NCI-H2171 (cell line): ENCODE data around the gene MIOS.

ENCODE experiments used
- DNase-seq: peaks from one replicate; lab custom pipeline; 2025; lab: John Stamatoyannopoulos, UW

MIOS gene

DNA sequence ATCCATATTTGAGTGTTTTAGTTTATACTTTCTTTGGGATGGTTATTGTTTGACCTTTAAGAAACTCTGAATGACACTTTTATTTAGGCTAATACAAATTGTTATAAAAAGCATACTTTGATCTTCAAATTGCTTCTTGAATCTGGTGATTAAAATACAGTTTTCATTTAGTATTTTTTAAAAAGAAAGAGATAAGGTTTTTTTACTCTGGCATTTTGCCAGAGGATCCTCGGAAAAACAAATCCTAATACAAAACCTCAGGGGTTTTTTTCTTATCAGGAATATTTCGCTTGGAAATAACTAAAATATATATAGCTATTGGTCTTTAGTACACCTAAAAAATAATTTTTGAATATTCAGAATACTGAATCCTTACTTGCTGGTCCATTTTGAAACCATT, 17.0 kb downstream of the MIOS start:
- DNase-seq: no peak

GRCh38 chr7:7584653-7585052, 18.0 kb downstream of the MIOS start:
- DNase-seq: no peak

GRCh38 chr7:7585241-7585928, 18.7 kb downstream of the MIOS start:
- DNase-seq: no peak

- DNase-seq: peak; percentile 7
Measured at GRCh38 chr7:7595451-7595850, 28.8 kb downstream of the MIOS start.

- no peak for DNase-seq
Measured at GRCh38 chr7:7596176-7596575, 29.5 kb downstream of the MIOS start.

DNA sequence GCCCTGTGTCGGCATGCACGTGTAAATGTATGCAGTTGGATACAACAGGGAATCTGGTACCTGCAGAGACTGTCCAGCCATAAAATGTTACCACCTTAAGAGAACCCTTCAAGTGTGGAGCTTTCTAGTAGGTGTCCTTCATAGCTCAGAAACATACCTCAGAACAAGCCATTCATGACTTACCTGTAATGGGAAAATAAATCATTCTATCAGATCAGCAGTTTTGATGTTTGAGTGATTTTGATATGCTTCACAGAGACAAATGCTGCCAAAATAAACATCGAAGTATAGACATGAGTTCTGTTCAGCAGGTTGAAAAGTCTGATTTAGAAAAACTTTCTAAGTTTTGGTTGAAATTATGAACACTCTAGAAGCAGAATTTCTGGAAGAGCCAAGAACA, 40.3 kb downstream of the MIOS start:
- no peak for DNase-seq

- DNase-seq: no peak
Measured at GRCh38 chr7:7609330-7609729, 42.6 kb downstream of the MIOS start.

DNA sequence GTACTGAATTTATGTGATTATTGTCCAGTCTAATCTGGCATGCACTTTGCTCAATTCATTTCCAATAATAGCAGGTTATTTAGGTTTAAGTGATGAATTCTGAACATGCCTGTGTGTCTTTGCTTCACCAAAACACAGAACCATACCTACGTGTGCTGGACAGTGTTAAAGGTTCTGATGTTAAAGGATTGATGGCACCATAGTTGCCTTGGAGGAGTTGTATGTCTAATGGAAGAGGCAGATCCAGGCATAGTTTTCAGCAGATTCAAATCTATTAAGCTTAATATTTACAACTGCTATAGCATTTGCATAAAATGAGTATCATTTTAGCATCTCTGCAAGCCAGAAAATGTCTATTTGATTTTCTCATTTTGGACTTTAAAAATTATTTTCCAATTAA, 45.8 kb downstream of the MIOS start:
- DNase-seq: no peak

DNA sequence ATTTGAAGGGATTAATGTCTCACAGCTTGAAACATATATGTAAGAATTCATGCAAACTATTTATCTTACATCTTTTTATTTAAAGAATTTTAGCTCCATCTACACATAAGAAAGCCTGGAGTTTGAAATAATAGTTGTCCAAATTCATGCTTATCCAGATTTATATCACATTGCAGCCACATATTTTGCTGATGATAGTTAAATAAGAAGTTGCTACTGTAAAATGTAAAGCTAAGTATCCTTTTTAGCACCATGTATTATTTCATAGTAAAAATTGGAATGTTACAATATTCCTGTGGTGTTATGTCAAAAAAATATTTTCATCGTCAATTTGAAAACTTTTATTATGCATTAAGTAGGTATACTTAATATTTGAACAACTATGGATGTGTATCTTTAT, 46.5 kb downstream of the MIOS start:
- DNase-seq: no peak

GRCh38 chr7:7614018-7614741, 47.5 kb downstream of the MIOS start:
- DNase-seq: no peak

GRCh38 chr7:7617550-7617949, 50.9 kb downstream of the MIOS start:
- DNase-seq: no peak

GRCh38 chr7:7618410-7618809, 51.7 kb downstream of the MIOS start:
- no peak for DNase-seq

GRCh38 chr7:7620236-7620635, 53.6 kb downstream of the MIOS start:
- DNase-seq: no peak

GRCh38 chr7:7620644-7621210, 54.0 kb downstream of the MIOS start:
- DNase-seq: no peak

GRCh38 chr7:7628476-7628875, 61.8 kb downstream of the MIOS start:
- no peak for DNase-seq

- no peak for DNase-seq
Measured at GRCh38 chr7:7630626-7631329, 64.1 kb downstream of the MIOS start.

- DNase-seq: no peak
Measured at GRCh38 chr7:7639421-7639820, 72.7 kb downstream of the MIOS start.

DNA sequence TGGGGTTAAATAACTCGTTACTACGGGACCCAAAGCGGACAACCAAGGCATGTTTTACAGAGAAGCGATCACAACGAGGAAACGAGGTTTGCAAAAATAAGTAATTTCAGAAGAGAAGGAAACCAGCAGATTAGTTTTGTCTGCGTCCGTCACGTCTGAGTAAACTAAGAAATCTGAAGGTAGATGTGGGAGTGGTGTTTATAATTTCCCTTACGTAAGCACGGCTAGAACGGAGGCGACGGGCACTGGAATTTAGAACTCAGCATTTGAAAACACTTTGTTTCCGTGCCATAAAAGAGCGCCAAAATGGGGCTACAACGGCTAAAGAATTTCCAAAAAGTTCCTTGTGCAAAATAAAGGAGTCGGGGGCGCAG, 73.2 kb downstream of the MIOS start:
- peak; percentile 41 for DNase-seq

DNA sequence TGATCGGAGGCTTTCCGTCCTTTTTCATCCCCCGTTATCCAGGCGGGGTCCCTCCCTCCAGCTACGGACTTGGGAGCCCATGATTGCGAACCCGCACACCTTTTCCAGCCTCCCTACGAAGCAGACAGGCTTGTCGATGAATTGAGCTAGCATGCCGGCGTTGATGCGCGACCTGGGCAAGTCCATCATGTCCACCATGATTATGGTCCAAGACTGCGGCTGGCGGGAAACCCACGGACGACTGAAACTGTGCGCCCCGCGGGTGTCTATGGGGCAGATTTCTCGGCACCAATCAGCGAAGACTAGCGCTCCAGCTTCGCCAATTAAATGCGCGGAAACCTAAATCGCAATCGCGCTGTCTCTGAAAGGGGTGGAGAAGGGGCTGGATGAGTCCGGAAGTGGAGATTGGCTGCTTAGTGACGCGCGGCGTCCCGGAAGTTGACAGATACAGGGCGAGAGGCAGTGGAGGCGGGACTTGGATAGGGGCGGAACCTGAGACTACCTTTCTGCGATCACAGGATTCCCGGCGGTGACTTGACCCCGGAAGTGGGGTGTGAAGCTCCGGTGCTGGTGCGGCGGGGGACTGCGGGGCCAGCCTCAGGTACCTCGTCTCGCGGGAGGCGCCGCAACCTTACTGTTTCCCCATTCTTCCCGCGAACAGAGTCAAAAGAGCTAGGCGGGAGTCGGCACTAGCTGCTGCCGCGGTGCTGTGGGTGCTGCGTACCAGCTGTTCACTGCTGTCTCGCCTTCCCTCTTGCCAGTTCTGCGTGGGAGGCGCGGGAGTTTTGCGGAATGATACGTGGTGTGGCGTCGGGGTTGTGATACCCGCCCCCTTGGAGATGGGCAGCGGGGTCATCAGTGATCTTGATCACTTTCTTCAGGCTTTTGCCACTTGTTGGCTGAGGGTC, 73.8 kb downstream of the MIOS start, which contains the start of gene UMAD1:
TSS of gene UMAD1 (plus strand) at position 532 of the 908 bp plus-strand sequence. CDS start 32,620 bp downstream, outside the sequence.
- DNase-seq: peak; percentile 97

DNA sequence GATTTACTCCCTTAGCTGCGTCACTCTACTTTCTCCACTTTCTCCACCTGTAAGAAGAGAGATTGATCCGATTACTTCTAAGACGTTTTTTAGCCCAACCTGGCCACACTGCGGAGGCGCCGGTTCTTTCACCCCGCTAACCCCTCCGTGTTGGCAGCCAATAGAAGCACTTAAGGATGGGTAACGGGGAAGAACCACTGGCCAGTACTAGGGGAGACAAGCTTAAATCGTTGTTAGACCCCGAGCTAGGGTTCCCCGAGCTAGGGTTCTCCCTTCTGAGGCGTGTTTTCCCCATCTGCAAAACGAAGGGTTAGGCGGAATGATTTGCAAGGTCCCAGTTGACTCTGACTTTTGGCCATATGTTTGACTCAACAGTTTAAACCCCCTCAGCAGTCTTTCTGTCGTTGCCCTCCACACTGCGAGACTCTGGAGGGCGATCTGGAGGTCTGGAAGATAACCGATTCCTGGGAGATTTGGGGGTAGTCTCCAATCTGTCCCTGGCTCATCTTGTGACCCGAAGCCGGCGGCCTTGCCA, 74.5 kb downstream of the MIOS start:
- no peak for DNase-seq

- DNase-seq: no peak
Measured at GRCh38 chr7:7642081-7642480, 75.4 kb downstream of the MIOS start.
